GM21526 (cell line): ENCODE measurements around the gene EVI2B.
"Not testable (repeated sequence)": the region's sequence is repeated elsewhere in the genome, so short reads cannot be mapped to it uniquely, and the experiment has no call there.

Experiments
- ATAC-seq: cut with Tn5 transposase; IDR thresholded peaks from one replicate; pipeline ENCODE4 v1.9.1; 2021; ENCODE audit warnings: moderate library complexity; ENCODE audit not compliant: unreplicated experiment, low FRiP score

Gene EVI2B

DNA sequence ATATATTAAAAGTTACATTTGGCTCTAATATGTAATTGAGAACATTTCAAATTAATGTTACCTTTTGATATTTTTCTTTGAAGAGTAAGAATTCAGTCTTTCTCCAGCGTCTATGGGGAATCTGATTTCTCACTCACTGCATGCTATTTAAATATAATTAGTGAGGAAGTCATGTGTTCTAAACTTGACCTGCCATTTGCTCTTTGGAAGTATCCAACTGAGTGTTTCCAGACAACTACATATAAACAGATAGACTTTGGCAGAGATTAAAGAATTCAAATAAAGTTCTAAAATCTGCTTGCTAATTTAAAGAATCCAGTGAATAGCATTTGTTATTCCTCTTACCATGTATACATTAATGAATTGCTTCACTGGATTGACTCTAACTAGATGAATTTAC, 40.3 kb downstream of the EVI2B start:
- ATAC-seq: no peak

DNA sequence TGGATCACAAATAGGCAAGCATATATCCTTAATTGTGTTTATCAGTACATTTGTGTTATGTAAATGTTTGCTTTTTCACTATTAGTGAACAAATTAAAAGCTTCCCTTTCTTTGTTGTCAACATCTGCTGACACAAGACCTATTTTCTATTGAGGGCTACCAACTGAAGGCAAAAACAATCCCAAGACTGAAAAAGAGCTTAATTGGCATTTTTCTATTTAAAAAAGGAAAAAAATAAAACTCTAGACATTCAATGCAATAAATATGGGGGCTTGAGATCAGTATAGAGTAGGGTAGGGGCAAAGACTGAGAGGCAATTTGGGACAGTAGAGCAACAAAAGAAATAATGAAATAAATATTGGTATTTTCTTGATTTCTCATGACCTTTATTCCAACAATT, 41.1 kb downstream of the EVI2B start:
- no peak for ATAC-seq

DNA sequence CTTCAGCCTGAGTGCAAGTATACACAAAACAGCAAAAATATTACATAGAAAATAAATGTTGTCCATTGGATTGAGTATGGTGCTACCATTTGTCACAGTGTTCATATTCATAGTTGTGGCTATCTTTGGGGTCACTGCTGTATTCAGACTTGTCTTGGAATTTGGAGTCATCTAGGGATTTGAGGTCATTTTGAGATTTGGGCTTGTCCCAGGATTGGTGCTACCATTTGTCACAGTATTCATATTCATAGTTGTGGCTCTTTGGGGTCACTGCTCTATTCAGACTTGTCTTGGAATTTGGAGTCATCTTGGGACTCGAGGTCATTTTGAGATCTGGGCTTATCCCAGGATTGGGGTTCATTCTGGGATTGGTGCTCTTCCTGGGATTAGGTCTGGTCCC, 41.6 kb downstream of the EVI2B start:
- ATAC-seq: no peak

DNA sequence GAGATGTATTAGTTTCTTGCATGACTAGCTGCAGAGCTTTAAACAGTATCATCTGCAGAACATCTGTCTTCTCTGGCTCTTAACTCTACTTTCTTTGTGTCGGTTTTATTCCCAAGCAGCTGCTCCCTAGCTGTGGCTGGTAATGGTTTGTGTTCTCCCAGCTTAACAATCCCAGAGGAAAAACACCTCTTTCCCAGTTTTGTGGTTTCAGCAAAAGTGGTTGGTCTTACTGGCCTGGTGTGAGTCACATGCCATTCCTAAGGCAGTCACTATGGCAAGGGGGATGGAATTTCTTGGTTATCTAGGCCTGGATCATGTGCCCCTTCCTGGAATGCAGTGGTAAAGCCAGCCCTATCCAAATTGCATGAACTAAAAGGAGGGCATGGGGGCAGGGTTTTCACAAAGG, 44.3 kb downstream of the EVI2B start:
- no peak for ATAC-seq

DNA sequence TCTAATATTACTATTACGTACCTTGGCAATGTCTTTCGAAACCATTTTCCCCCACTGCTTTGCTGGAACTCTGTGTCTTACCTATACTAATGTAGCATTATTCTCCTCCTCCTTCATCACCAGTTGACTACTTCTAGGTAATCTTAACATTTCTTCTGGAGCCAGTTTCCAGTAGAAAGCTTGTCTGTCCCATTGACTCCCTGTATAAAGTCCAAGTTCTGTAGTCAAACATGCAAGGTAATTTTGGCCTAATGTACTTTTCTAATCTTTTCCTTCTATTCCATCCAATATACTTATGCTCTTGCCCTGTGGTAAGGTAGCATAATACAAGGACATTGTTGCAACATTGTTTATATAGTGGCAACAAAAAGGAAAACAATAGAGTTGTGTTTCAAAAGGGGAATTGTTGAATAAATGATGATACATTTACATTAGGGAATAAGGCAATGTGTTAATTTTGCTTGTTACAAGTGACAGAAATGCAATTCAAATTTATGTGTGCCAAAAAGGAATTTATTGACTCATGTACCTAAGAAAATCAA, 44.7 kb downstream of the EVI2B start:
- no peak for ATAC-seq

DNA sequence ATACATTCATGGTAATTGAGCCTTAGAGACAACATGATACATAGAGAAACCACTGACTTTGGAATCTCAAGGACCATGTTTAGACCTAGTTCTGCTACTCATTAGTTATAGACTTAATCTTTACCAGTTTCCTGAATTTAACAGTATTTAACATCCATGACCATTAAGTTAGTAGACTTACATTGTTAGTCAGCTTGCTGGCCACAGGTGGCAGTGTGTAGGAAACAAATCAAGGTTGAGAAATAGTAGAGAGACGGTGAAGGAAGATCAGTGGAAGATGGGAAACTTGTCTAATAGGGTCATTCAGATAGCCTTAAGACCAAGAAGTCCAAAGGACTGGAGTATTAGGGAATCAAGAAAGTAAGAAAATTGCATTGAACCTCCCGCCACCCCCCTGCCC, 47.8 kb downstream of the EVI2B start:
- ATAC-seq: no peak

DNA sequence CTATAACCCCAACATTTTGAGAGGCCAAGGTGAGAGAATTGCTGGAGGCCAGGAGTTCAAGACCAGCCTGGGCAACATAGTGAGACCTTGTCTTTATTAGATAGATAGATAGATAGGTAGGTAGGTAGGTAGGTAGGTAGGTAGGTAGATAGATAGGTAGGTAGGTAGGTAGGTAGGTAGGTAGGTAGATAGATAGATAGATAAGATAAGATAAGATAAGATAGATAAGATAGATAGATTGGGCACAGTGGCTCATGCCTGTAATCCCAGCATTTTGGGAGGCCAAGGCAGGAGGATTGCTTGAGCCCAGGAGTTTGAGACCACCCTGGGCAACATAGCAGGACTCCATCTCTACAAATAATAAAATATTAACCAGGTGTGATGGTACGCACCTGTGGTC, 50.9 kb downstream of the EVI2B start:
- not testable (repeated sequence) for ATAC-seq

DNA sequence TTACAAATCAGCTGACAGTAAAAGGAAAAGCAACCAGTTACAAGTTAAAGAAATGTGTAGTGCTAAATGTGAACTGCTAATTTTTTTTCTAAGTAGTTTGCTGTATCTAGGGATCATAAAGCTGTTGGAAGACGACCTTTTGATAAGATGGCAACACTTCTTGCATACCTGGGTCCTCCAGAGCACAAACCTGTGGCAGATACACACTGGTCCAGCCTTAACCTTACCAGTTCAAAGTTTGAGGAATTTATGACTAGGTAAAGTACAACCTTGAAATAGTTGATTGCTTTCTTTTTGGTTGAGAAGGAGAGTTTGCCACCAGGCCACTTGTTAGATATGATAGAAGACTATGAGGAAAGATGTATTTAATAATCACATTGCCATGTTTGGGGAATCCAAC, 52.3 kb downstream of the EVI2B start:
- no peak for ATAC-seq

DNA sequence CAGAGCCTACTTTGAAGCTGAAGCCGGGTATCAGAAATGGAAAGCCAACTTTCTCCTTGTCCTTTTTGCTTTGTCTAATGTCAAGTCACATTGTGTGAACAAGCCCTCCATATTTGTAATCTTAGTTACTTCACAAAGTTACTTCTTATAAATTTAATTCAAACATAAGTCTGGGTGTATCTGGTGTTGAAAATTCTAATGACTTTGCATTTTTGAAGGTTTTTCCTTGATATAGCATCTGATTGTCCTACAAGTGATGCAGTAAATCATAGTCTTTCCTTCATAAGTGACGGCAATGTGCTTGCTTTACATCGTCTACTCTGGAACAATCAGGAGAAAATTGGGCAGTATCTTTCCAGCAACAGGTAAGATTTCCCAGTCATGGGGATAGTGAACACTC, 53.7 kb downstream of the EVI2B start:
- no peak for ATAC-seq

DNA sequence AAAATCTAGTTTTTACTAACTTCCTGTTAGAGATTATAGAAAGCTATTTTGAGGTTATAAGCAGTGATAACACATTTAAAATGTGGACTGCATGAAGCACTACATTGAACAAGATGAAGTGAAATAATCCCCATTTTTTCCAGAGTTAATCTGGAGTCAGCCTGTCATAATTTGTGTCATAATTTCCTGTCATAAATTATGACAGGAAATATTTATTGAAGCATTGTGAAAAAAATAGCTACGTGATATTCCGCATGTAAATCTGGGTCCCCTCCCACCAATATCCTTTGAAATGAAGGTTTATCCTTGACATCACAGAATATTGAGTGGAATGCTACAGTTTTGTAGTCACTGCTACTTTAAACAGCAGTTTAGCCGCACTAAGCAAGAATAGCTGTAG, 56.9 kb downstream of the EVI2B start:
- ATAC-seq: no peak

DNA sequence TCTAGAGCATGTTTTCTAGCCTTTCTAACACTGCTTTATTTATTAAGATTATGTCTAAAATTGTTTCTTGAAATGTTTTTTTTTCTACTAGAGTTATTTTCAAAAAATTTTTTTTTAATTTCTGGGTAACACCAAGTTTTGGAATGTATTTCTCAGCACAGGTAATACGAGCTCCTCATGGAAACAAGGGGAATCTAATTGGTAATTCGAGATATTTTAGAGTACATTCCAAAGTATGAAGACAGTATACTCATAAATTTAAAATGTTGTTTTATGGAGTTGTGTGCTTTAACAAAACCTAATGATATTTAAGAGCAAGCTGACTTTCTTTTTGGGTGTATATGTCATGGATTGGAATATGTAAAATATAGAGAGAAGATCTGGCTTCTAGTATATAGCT, 59.2 kb downstream of the EVI2B start:
- ATAC-seq: no peak
